Subcutaneous abdominal adipose tissue (tissue), 5 donors: ENCODE data around the gene CELF5.
A peak's percentile ranks its signal among the peaks of the same experiment; 100 is the strongest.
"Not testable (repeated sequence)": the region's sequence is repeated elsewhere in the genome, so short reads cannot be mapped to it uniquely, and the experiment has no call there.

ENCODE experiments used
- H3K27ac ChIP-seq: one replicate; pipeline ENCODE4 v1.7.0; 2013; ENCODE audit warnings: low read depth, mild to moderate bottlenecking, inconsistent platforms, low read length, moderate library complexity
- H3K27me3 ChIP-seq, 5 donors: one replicate each; pipeline ENCODE4 v1.7.0; 2013; ENCODE audit warnings: low read length in 5 of 5, inconsistent platforms in 1 of 5; ENCODE audit not compliant: control insufficient read depth in 5 of 5, insufficient read depth in 4 of 5
- H3K36me3 ChIP-seq, 5 donors: one replicate each; pipeline ENCODE4 v1.7.0; 2013; ENCODE audit warnings: low read length in 5 of 5; ENCODE audit not compliant: control insufficient read depth in 5 of 5, insufficient read depth in 5 of 5
- H3K4me1 ChIP-seq, 5 donors: one replicate each; pipeline ENCODE4 v1.7.0; 2013; ENCODE audit warnings: low read length in 5 of 5, mild to moderate bottlenecking in 3 of 5, moderate library complexity in 1 of 5; ENCODE audit not compliant: control insufficient read depth in 5 of 5, insufficient read depth in 5 of 5
- H3K4me3 ChIP-seq, 5 donors: one replicate each; pipeline ENCODE4 v1.7.0; 2013; ENCODE audit warnings: low read length in 5 of 5, low read depth in 1 of 5
- H3K9ac ChIP-seq, 5 donors: one replicate each; pipeline ENCODE4 v1.7.0; 2013; ENCODE audit warnings: low read length in 5 of 5, mild to moderate bottlenecking in 4 of 5, moderate library complexity in 3 of 5
- H3K9me3 ChIP-seq, 5 donors: one replicate each; pipeline ENCODE4 v1.7.0; 2013; ENCODE audit warnings: low read length in 5 of 5; ENCODE audit not compliant: control insufficient read depth in 5 of 5
- donor health status: healthy.
- donor health status: healthy.
- donor health status: healthy.
- donor health status: healthy.
- donor health status: healthy.

Gene CELF5

DNA sequence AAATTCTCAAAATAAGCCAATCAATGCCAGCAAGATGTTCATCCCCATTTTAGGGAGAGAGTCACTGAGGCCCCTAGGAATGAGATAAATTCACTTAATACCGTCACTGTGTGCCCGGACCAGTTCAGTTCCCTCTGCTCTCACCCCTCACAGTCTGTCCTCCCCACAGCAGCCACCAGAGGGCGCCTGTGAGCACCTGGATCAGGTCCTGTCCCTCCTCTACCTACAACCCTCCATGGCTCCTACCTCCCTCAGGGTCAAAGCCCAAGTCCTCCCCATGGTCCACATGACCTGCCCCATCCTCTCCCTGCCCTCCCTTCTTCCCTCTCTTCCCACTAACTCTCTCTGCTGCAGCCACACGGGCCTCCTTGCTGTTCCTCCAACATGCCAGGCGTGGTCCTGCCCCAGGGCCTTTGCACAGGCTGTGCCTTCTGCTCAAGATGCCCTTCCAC lies 100.0 kb downstream of the CELF5 start:
- Histone ChIP-seq H3K9ac (no peak overlapping the region), H3K4me3 (no peak overlapping the region), H3K36me3 (no peaks in the 10 kb centered on the region), H3K27ac (no peak overlapping the region), H3K9me3 (peaks cover 0 to 3% (median 0%) of the 10 kb centered on the region in 5 donors), H3K4me1 (no peaks in the 10 kb centered on the region), H3K27me3 (peaks cover 2 to 21% (median 13%) of the 10 kb centered on the region in 5 donors)

DNA sequence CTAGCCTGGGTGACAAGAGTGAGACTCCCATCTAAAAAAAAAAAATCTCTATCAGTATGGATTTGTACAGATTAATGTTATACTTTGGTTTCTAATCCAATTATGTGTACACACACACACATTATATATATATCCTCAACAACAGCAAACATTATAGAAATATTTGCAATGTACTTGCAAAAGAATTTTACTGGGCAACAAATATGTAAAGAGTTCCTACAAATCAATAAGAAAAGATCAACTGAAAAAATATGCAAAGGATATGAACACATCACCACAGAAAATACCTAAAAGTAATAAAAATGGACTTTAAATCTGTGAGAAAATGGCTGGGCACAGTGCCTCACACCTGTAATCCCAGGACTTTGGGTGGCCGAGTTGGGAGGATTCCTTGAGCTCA lies 101.0 kb downstream of the CELF5 start:
- no peak overlapping the region for H3K27ac ChIP-seq
- no peak overlapping the region for H3K4me3 ChIP-seq
- H3K27me3 ChIP-seq, result peaks cover 0 to 14% (median 10%) of the 10 kb centered on the region in 5 donors
- H3K4me1 ChIP-seq, result no peaks in the 10 kb centered on the region
- H3K36me3 ChIP-seq, result no peaks in the 10 kb centered on the region
- no peak overlapping the region for H3K9ac ChIP-seq
- H3K9me3 ChIP-seq, result peaks cover 0 to 3% (median 0%) of the 10 kb centered on the region in 5 donors

DNA sequence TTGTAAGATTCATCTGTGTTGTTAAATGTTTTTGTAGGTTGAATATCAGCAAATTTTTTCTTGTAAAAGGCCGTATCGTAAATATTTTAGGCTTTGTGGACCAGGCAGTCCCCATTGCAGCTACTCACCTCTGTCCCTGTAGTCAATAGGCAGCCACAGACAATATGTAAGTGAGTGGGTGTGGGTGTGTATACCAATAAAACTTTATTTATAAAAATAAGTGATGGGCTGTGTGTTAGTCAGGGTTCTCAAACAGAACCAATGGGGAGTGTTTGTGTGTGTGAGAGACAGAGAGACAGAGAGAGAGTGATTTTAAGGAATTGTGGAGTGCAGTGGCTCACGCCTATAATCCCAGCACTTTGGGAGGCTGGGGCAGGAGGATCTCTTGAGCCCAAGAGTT lies 104.3 kb downstream of the CELF5 start:
- H3K36me3 ChIP-seq, result no peaks in the 10 kb centered on the region
- H3K9ac ChIP-seq, result no peak overlapping the region
- no peak overlapping the region for H3K4me3 ChIP-seq
- H3K4me1 ChIP-seq, result no peaks in the 10 kb centered on the region
- no peaks in the 10 kb centered on the region for H3K27me3 ChIP-seq
- peaks cover 0 to 4% (median 0%) of the 10 kb centered on the region in 5 donors for H3K9me3 ChIP-seq
- no peak overlapping the region for H3K27ac ChIP-seq

DNA sequence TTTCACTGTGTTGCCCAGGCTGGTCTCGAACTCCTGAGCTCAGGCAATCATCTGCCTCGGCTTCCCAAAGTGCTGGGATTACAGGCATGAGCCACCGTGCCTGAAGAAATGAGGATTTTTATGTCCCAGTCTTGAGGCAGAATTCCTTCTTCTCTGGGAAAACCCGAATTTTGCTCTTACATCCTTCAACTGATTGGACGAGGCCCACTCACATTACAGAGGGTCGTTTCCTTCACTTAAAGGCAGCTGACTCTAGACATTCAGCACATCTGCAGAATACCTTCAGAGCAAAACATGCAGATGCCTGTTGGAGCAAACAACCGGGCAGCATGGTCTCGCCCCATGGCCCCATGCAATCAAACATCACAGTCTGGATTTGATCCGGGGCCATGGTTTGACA lies 105.6 kb downstream of the CELF5 start:
- Histone ChIP-seq H3K27me3 (no peaks in the 10 kb centered on the region), H3K9me3 (peaks cover 0 to 4% (median 0%) of the 10 kb centered on the region in 5 donors), H3K4me3 (no peak overlapping the region), H3K36me3 (no peaks in the 10 kb centered on the region), H3K27ac (no peak overlapping the region), H3K9ac (no peak overlapping the region), H3K4me1 (peaks cover 0 to 6% (median under 1%) of the 10 kb centered on the region in 5 donors)

DNA sequence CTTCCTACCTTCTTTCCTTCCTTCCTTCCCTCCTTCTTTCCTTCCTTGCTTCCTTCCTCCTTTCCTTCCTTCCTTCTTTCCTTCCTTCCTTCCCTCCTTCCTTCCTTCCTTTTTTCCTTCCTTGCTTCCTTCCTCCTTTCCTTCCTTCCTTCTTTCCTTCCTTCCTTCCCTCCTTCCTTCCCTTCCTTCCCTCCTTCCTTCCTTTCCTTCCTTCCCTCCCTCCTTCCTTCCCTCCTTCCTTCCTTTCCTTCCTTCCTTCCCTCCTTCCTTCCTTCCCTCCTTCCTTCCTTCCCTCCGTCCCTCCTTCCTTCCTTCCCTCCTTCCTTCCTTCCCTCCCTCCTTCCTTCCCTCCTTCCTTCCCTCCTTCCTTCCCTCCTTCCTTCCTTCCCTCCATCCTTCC lies 107.8 kb downstream of the CELF5 start:
- H3K36me3 ChIP-seq, H3K4me3 ChIP-seq, H3K9ac ChIP-seq, H3K9me3 ChIP-seq, H3K27ac ChIP-seq, H3K27me3 ChIP-seq: not testable (repeated sequence)
- H3K4me1 ChIP-seq, result peaks cover 12 to 28% (median 22%) of the 10 kb centered on the region in 5 donors

DNA sequence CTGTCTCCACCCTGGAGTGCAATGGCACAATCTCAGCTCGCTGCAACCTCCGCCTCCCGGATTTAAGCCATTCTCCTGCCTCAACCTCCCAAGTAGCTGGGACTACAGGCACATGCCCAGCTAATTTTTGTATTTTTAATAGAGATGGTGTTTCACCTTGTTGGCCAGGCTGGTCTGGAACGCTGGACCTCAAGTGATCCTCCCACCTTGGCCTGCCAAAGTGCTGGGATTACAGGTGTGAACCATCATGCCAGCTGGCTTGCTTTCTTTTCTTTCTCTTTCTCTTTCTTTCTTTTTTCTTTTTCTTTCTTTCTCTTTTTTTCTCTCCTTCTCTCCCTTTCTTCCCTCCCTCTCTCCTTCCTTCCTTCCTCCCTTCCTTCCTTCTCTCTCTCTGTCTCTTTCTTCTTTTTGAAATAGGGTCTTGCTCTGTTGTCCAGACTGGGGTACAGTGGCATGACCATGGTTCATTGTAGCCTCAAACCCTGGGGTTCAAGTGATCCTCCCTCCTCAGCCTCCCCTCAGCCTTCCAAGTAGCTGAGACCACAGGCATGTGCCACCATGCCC lies 108.6 kb downstream of the CELF5 start:
- Histone ChIP-seq H3K27me3 (no peaks in the 10 kb centered on the region), H3K4me1 (peaks cover 15 to 35% (median 30%) of the 10 kb centered on the region in 5 donors), H3K4me3 (no peak overlapping the region), H3K9me3 (peaks cover 0 to 4% (median 0%) of the 10 kb centered on the region in 5 donors), H3K27ac (no peak overlapping the region), H3K36me3 (no peaks in the 10 kb centered on the region), H3K9ac (no peak overlapping the region)

DNA sequence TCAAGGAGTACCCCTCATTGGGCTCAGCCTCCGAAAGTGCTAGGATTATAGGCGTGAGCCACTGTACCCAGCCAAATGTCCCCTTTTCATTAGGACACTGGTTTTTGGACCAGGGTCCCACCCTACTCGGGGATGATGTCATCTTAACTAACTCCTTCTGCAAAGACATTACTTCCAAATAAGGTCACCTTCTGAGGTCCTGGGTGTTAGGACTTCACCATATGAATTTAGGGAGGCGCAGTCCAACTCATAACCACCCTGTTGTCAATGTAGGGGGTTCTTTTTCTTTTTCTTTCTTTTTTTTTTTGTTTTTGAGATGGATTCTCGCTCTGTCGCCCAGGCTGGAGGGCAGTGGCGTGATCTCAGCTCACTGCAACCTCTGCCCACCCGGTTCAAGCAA lies 109.2 kb downstream of the CELF5 start:
- Histone ChIP-seq H3K4me1 (peaks cover 15 to 40% (median 35%) of the 10 kb centered on the region in 5 donors), H3K27ac (no peak overlapping the region), H3K9me3 (peaks cover 0 to 4% (median 0%) of the 10 kb centered on the region in 5 donors), H3K4me3 (no peak overlapping the region), H3K36me3 (no peaks in the 10 kb centered on the region), H3K9ac (no peak overlapping the region), H3K27me3 (no peaks in the 10 kb centered on the region)

DNA sequence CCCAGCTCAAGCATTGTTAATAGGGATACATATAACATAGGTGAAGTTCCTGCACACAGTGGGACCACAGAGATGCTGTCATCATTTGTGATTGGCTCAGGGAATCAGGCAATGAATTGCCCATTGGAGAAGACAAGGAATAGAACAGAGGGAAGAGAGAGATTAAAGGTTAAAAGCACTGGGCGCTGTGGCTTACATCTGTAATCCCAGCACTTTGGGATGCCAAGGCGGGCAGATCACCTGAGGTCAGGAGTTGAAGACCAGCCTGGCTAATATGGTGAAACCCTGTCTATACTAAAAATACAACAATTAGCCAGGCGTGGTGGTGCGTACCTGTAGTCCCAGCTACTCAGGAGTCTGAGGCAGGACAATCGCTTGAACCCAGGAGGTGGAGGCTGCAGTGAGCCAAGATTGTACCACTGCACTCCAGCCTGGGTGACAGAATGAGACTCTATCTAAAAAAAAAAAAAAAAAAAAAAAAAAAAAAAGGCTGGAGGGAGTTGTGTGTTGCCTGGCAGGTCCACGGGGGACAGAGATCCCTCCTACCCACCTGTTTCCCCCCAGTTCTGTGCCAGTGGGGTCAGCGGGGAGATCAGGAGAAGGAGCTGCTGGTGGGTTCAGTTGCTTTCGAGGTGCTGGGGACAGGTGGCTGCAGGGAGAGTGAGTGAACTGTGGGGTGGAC lies 110.4 kb downstream of the CELF5 start:
- Histone ChIP-seq H3K27ac (peak overlapping the region; percentile 95), H3K9ac (peak overlapping the region in 1 of 5 donors; percentile 62)

DNA sequence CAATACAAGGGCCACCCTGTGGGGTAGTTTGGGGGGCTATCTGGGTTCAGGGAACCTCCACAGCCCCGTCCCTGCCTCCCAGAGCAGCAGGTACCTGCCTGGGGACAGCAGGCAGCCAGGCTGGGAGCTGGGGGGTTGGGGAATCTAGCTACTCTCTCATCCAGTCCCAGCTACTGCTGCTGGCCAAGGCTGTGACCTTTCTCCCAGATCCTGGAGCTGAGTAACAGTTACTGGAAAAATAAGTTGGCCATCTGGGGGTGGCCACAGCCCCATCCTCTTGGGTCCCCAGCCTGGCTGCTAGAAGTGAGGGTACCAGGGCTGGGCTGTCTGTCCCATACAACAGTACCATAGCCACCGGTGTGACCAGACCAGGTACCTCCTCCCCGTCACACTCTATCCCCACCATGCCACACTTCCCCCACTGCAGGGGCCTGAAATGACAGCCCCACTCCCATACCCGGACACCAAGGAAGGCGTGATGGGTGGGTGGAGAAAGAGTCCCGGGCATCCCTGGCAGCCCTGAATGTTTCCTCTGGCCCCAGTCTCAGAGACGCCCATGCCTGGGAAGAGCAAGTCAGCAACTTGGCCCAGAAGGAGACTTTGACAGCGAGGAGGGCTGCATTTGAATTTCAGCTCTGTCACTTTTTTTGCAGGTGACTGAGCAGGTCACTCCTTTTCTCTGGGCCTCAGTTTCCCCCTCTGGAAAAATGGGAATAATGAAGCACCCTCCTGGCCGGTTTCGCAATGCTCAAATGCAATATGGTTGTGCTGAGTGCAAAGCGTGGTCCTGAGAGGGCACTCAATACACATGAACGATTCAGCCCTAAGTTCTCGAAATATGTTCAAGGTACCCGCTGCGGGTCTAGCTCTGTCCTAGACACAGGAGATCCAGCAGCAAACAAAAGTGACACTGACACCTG lies 111.2 kb downstream of the CELF5 start:
- Histone ChIP-seq H3K27ac (peak overlapping the region; percentile 95), H3K36me3 (no peaks in the 10 kb centered on the region), H3K9ac (peak overlapping the region; percentile 14 to 63 (median 47)), H3K9me3 (peaks cover 0 to 4% (median 0%) of the 10 kb centered on the region in 5 donors), H3K4me1 (peaks cover 19 to 44% (median 38%) of the 10 kb centered on the region in 5 donors), H3K4me3 (no peak overlapping the region), H3K27me3 (no peaks in the 10 kb centered on the region)

More for the DNA sequence above, 110.4 kb downstream of the CELF5 start:
- not testable (repeated sequence) for H3K36me3 ChIP-seq, H3K4me3 ChIP-seq, H3K9me3 ChIP-seq, H3K27me3 ChIP-seq
- peaks cover 16 to 44% (median 38%) of the 10 kb centered on the region in 5 donors for H3K4me1 ChIP-seq

DNA sequence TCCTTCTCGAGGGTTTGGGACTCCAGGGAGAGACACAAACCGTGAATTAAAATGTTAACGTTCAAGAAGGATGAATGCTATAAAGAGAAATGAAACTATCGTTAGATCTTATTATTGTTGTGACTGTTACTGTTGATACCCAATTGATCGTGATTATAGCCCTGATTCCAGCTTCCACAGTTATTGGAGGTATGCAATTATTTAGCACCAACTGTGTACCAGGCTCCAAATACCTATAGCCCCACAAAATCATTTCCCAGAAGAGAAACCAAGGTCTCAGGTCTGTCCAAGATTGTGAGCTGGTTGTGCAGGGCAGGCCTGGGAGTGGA lies 111.9 kb downstream of the CELF5 start:
- H3K4me1 ChIP-seq, result peaks cover 19 to 44% (median 38%) of the 10 kb centered on the region in 5 donors
- peaks cover 0 to 4% (median 0%) of the 10 kb centered on the region in 5 donors for H3K9me3 ChIP-seq
- H3K9ac ChIP-seq, result peak overlapping the region; percentile 14 to 54 (median 47)
- H3K27ac ChIP-seq, result peak overlapping the region; percentile 95
- no peaks in the 10 kb centered on the region for H3K27me3 ChIP-seq
- no peaks in the 10 kb centered on the region for H3K36me3 ChIP-seq
- no peak overlapping the region for H3K4me3 ChIP-seq
